ENCODE measurements around the gene NAP1L4. TPM values are rescaled to one million over a fixed set of nuclear protein-coding genes. Genes with fewer than 3 reads are reported as not detected.

NAP1L4 gene
- total RNA-seq, 1 experiment from 2014 or later = 274 TPM

DNA sequence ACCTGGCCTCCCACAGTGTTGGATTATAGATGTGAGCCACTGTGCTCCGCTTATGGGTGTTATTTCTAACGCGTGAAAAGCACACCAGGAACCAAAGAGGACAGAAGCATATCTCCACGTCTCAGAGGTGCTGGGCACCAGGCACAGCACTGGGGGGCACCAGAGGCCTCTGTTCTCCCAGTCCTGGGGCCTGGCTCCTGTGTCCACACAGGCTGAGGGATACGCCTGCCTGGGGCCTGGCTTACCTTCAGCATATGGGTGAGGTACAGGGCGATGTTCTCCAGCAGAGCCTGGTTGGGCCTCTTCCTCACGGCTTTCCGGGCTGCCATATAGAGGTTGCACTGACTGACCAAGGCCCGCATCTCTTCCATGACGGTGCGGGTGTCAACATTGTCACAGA is 24.7 kb upstream of the NAP1L4 start:
- in situ Hi-C loops (cut with HindIII; ENCODE audit: low pct_unique_long_range_greater_than_20kb, low sequenced_read_pairs) = no loop called here

DNA sequence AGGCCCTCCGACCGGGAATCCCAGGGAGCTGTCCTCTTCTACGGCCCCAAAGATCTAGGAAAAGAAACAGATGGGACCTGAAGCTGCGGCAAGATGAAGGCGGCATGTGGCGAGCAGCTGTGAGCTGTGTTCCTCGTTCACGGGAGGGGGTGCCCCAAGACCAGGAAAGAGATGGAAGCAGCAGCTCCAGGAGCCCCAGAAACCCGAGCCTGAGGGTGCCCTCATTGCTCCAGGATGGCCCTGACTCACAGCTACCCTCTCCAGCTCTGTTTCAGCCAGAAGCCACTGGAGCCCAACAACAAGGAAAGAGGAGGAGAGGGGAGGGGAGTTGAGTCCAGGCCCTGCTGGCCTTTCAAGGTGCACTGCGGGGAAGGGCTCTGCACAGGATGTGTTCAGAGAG is 23.7 kb upstream of the NAP1L4 start:
- H3K9me3 ChIP-seq (ENCODE audit: control insufficient read depth, insufficient read depth, low read depth, low read length) = no peaks in the 10 kb centered on the region
- TF ChIP-seq, protein P1, sequence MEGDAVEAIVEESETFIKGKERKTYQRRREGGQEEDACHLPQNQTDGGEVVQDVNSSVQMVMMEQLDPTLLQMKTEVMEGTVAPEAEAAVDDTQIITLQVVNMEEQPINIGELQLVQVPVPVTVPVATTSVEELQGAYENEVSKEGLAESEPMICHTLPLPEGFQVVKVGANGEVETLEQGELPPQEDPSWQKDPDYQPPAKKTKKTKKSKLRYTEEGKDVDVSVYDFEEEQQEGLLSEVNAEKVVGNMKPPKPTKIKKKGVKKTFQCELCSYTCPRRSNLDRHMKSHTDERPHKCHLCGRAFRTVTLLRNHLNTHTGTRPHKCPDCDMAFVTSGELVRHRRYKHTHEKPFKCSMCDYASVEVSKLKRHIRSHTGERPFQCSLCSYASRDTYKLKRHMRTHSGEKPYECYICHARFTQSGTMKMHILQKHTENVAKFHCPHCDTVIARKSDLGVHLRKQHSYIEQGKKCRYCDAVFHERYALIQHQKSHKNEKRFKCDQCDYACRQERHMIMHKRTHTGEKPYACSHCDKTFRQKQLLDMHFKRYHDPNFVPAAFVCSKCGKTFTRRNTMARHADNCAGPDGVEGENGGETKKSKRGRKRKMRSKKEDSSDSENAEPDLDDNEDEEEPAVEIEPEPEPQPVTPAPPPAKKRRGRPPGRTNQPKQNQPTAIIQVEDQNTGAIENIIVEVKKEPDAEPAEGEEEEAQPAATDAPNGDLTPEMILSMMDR (IDR thresholded peaks at IDR 0.05) = no peak
- 0 out of 2 replicates have a peak, but pooled peaks have one; percentile 2 for TF ChIP-seq POLR2AphosphoS5 (IDR thresholded peaks at IDR 0.05; ENCODE audit: low read depth, low read length)
- no peak overlapping the region for H3K27ac ChIP-seq (ENCODE audit: low read length)
- H3K4me1 ChIP-seq (ENCODE audit: control insufficient read depth, insufficient read depth, low read length) = no peaks in the 10 kb centered on the region
- ChIA-PET POLR2A (no interaction called here), CTCF (interaction anchor here (0.6 kb wide), 4 partner anchors 40 to 209 kb away, joined by 3 to 7 read pairs (median 4); no protein-coding TSS in a partner anchor)
- no peaks in the 10 kb centered on the region for H3K27me3 ChIP-seq (ENCODE audit: control insufficient read depth, insufficient read depth, low read length)
- ATAC-seq = no peak
- no TSS peak for BruUV-seq (replicated peaks)
- no peak overlapping the region for H3K4me3 ChIP-seq (ENCODE audit: low read depth in 2 of 2, low read length in 2 of 2)
- in situ Hi-C loops (cut with HindIII; ENCODE audit: low pct_unique_long_range_greater_than_20kb, low sequenced_read_pairs) (no loop called here), intact Hi-C loops (cut with micrococcal nuclease; ENCODE audit: unreplicated experiment) (no loop called here)
- DNase-seq (ENCODE audit: low read depth, low spot score) = no peak
- peaks cover 35% of the 10 kb centered on the region for H3K36me3 ChIP-seq (ENCODE audit: control insufficient read depth, insufficient read depth, low read length)

More for the DNA sequence above, 24.7 kb upstream of the NAP1L4 start:
- no peaks in the 10 kb centered on the region for H3K27me3 ChIP-seq (ENCODE audit: control insufficient read depth, insufficient read depth, low read length)
- no peaks in the 10 kb centered on the region for H3K4me1 ChIP-seq (ENCODE audit: control insufficient read depth, insufficient read depth, low read length)
- peaks cover 39% of the 10 kb centered on the region for H3K36me3 ChIP-seq (ENCODE audit: control insufficient read depth, insufficient read depth, low read length)
- no peak overlapping the region for H3K27ac ChIP-seq (ENCODE audit: low read length)
- intact Hi-C loops (cut with micrococcal nuclease; ENCODE audit: unreplicated experiment) = no loop called here
- ChIA-PET CTCF (no interaction called here), POLR2A (interaction anchor here (0.5 to 0.6 kb wide), 2 partner anchors 25 to 42 kb away, joined by 3 to 5 read pairs; partner anchors contain the start of gene NAP1L4)
- H3K4me3 ChIP-seq (ENCODE audit: low read depth in 2 of 2, low read length in 2 of 2) = no peak overlapping the region
- ATAC-seq = peak; percentile 79
- DNase-seq (ENCODE audit: low read depth, low spot score) = no peak
- no peaks in the 10 kb centered on the region for H3K9me3 ChIP-seq (ENCODE audit: control insufficient read depth, insufficient read depth, low read depth, low read length)
- TF ChIP-seq, protein P1 (IDR thresholded peaks at IDR 0.05) = no peak
- no peak for TF ChIP-seq POLR2AphosphoS5 (IDR thresholded peaks at IDR 0.05; ENCODE audit: low read depth, low read length)
- no peak for TF ChIP-seq SIN3A (IDR thresholded peaks at IDR 0.05; ENCODE audit: borderline replicate concordance, insufficient read depth, low read depth, low read length)
- no peak for TF ChIP-seq TCF7L2 (IDR thresholded peaks at IDR 0.05; ENCODE audit: low read depth, low read length)
- TF ChIP-seq, protein P2, sequence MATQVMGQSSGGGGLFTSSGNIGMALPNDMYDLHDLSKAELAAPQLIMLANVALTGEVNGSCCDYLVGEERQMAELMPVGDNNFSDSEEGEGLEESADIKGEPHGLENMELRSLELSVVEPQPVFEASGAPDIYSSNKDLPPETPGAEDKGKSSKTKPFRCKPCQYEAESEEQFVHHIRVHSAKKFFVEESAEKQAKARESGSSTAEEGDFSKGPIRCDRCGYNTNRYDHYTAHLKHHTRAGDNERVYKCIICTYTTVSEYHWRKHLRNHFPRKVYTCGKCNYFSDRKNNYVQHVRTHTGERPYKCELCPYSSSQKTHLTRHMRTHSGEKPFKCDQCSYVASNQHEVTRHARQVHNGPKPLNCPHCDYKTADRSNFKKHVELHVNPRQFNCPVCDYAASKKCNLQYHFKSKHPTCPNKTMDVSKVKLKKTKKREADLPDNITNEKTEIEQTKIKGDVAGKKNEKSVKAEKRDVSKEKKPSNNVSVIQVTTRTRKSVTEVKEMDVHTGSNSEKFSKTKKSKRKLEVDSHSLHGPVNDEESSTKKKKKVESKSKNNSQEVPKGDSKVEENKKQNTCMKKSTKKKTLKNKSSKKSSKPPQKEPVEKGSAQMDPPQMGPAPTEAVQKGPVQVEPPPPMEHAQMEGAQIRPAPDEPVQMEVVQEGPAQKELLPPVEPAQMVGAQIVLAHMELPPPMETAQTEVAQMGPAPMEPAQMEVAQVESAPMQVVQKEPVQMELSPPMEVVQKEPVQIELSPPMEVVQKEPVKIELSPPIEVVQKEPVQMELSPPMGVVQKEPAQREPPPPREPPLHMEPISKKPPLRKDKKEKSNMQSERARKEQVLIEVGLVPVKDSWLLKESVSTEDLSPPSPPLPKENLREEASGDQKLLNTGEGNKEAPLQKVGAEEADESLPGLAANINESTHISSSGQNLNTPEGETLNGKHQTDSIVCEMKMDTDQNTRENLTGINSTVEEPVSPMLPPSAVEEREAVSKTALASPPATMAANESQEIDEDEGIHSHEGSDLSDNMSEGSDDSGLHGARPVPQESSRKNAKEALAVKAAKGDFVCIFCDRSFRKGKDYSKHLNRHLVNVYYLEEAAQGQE (IDR thresholded peaks at IDR 0.05; ENCODE audit: insufficient read depth in 1 of 2, low read depth in 2 of 2, low read length in 1 of 2) = no peak
- no TSS peak for BruUV-seq (replicated peaks)

Data from Panc1 (cell line).